Cerebellar cortex (tissue), 1 donor: ENCODE measurements around the gene TAX1BP1.

Experiments used
- DNase-seq: peaks from one replicate; pipeline ENCODE4 v3.0.0-alpha.2; 2015; ENCODE audit warnings: low spot score

Gene TAX1BP1

DNA sequence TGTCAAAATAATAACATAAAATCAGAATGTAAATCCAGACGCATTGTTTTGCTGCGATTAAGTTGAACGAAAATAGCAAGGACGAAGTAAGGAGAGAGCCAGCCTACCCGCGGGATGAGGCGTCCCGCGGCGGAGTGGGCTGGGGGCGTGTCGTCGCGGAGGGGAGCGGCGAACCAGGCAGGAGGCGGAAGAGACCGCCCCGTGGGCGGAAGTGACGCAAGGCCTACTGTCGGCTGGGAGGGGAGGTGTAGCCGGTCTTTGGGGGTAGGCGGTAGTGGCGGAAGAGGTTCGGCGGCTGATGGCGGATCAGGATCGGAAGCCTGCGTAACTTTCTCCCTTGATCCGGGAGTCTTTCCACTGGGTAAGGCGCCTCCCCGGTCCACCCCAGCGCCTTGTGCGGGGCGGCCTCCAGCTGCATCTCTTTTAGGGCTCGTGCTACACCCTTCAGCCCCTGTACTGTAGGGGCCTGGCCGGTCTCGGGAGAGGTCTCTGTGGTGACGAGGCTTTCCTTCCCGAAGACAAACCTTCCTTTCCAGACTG, at the start of gene TAX1BP1:
Gene TAX1BP1, plus strand, starts transcription at position 254 of the 540 bp plus-strand sequence. CDS start 8,363 bp downstream, outside the sequence.
- peak; percentile 94 for DNase-seq

GRCh38 chr7:27690649-27691048, 49.3 kb upstream of the TAX1BP1 start:
- no peak for DNase-seq

DNA sequence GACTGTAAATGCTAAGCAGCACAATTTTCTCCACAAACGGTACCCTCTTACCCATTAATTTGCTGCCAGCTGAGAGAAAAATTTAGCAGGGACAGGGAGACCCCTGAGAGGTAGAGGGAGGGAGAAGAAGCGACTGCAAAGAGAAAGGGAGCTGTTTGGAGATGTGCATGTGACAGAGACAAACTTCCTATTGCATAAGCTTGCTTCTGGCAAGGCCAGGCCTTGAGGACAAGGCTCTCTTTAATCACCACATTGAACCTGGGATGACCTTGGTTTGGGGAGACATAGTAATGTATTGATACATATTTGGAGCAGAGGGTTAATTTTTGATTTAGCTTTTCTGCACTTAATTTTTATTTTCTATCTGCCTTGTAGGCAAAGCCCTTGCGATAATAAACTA, 46.2 kb upstream of the TAX1BP1 start:
- DNase-seq = no peak

GRCh38 chr7:27695096-27695495, 44.9 kb upstream of the TAX1BP1 start:
- no peak for DNase-seq

DNA sequence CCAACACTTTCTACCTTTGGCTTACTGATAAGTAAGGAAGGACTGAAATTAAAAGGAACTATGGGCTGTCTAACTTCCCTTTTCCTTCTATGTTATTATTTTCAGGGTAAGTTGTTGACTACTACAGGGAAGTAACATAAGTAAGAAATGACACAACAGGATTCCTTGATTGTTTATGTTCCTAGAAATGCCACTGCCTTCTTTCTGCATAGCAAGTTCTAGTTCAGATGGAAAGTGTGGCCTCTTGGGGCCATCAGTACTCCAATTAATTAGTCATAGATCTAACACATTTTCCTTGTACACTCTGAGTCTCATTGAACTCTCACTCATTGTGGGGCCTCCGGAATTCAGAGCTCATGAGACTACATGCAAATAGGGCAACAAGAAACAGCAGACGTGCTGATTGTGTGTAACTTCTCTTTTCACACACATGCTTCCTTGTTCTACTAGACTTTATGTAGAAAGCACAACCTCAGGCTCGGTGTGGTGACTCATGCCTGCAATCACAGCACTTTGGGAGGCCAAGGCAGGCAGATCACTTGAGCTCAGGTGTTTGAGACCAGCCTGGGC, 42.0 kb upstream of the TAX1BP1 start:
- no peak for DNase-seq

GRCh38 chr7:27699751-27700150, 40.2 kb upstream of the TAX1BP1 start:
- no peak for DNase-seq

GRCh38 chr7:27700501-27700900, 39.5 kb upstream of the TAX1BP1 start:
- no peak for DNase-seq

- no peak for DNase-seq
Observed at GRCh38 chr7:27703181-27703580, 36.8 kb upstream of the TAX1BP1 start.

DNA sequence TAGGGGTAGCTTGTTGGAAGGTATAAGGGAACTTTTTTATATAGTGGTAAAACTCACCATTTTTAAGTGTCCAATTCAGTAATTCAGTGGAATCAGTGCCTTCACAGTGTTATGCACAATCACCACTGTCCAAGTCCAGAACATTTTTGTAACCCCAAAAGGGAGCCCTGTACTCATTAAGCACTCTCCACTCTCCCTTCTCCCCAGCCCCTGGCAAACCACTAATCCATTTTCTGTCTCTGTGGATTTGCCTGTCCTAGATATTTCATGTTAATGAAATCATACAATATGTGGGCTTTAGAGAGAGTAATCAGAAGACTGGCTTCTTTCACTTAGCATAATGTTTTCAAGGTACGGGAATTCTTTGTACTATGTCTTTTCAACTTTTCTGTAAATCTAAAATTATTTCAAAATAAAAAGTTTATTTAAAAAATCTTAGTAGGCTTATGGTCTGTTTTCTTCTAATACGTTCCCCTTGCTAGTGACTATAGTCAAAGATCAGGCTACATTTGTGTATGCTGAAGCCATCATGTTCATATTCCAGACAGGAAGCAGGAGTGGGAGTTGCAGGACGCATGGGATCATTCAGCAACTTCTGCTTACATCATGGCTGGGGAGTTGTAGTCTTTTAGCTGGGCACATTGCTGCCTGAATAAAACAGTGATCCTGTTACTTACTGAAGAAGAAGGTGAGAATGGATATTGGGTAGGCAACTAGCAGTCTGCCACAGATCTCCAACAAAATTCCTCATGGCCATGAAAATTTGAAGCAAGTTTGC, 35.4 kb upstream of the TAX1BP1 start:
- no peak for DNase-seq

GRCh38 chr7:27705200-27705594, 34.8 kb upstream of the TAX1BP1 start:
- DNase-seq = no peak

- DNase-seq = no peak
Observed at GRCh38 chr7:27708485-27708884, 31.5 kb upstream of the TAX1BP1 start.

GRCh38 chr7:27709137-27710075, 30.6 kb upstream of the TAX1BP1 start:
- no peak for DNase-seq

- no peak for DNase-seq
Observed at GRCh38 chr7:27712217-27712616, 27.7 kb upstream of the TAX1BP1 start.

GRCh38 chr7:27714831-27715444, 25.0 kb upstream of the TAX1BP1 start:
- no peak for DNase-seq

- peak; percentile 13 for DNase-seq
Observed at GRCh38 chr7:27723085-27723484, 16.9 kb upstream of the TAX1BP1 start.

GRCh38 chr7:27727058-27727457, 12.9 kb upstream of the TAX1BP1 start:
- DNase-seq = no peak

GRCh38 chr7:27730112-27730511, 9.8 kb upstream of the TAX1BP1 start:
- DNase-seq = no peak

- DNase-seq = no peak
Observed at GRCh38 chr7:27734583-27734982, 5.4 kb upstream of the TAX1BP1 start.

DNA sequence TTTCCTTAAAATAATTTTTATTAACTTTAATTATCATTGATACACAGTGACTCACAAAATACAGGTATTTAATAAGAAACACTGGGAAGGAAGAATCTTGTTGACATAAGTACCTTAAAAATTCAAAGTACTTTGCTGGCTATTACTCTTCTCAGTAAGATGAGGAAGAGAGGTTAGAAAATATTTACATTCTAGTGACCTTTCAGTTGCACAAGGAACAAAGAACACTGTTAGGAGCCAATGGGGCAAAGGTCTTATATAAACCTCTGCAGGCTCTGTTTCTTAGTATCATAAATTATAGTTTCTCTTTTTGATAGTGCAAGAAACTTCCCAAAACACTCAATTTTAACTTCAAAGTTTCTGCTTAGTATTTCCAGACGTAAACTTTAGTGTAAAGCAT, 4.8 kb upstream of the TAX1BP1 start:
- DNase-seq = no peak

- no peak for DNase-seq
Observed at GRCh38 chr7:27735831-27736230, 4.1 kb upstream of the TAX1BP1 start.

GRCh38 chr7:27737178-27737577, 2.8 kb upstream of the TAX1BP1 start:
- no peak for DNase-seq

DNA sequence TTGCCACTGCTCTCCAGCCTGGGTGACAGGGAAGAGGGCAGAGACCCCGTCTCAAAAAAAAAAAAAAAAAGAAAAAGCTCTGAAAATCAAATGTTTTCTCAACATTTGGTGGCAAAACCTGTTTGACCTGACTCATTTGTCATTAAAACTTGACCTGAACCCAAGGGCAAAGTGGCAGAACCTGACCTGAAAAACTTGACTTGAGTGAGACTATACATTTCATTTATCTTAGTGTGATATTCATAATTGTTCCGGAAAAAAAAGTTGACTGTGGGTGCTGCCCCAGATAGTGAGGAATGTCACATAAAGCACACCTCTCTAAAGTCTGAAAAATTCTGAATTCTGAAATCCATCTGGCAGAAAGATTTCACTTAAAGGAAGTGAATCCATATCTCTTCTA, 2.3 kb upstream of the TAX1BP1 start:
- DNase-seq = no peak
